ENCODE results near the gene CCDC149.

CCDC149 gene

GRCh38 chr4:24877868-24878635, 34.8 kb downstream of the CCDC149 start:
- TF ChIP-seq CTCF (IDR thresholded peaks at IDR 0.05; ENCODE audit: low read depth, low read length) (no peak), EZH2phosphoT487 (IDR thresholded peaks at IDR 0.05; ENCODE audit: low read depth) (no peak)
- H2AFZ ChIP-seq (ENCODE audit: low read depth, low read length): no peak overlapping the region
- H3K4me2 ChIP-seq (ENCODE audit: low read length): no peak overlapping the region
- no peaks in the 10 kb centered on the region for H3K4me1 ChIP-seq (ENCODE audit: low read length)
- no peaks in the 10 kb centered on the region for H3K27me3 ChIP-seq (ENCODE audit: low read depth, low read length)
- no peaks in the 10 kb centered on the region for H3K79me2 ChIP-seq (ENCODE audit: low read length)
- H3K9ac ChIP-seq (ENCODE audit: low read length): no peak overlapping the region
- H3K27ac ChIP-seq (ENCODE audit: low read length): no peak overlapping the region
- no peaks in the 10 kb centered on the region for H4K20me1 ChIP-seq (ENCODE audit: insufficient read depth, low read length)
- H3K36me3 ChIP-seq (replicated peaks; ENCODE audit: low read depth, low read length): no peaks in the 10 kb centered on the region
- no peaks in the 10 kb centered on the region for H3K9me3 ChIP-seq (ENCODE audit: insufficient read depth, low read length)
- H3K4me3 ChIP-seq (ENCODE audit: low read length): no peak overlapping the region

- no peak overlapping the region for H2AFZ ChIP-seq (ENCODE audit: low read depth, low read length)
- H3K4me3 ChIP-seq (ENCODE audit: low read length): no peak overlapping the region
- peaks cover 4% of the 10 kb centered on the region for H3K27me3 ChIP-seq (ENCODE audit: low read depth, low read length)
- H3K9me3 ChIP-seq (ENCODE audit: insufficient read depth, low read length): no peaks in the 10 kb centered on the region
- H3K4me2 ChIP-seq (ENCODE audit: low read length): no peak overlapping the region
- no peak for TF ChIP-seq EZH2phosphoT487 (IDR thresholded peaks at IDR 0.05; ENCODE audit: low read depth)
- no peak for TF ChIP-seq CTCF (IDR thresholded peaks at IDR 0.05; ENCODE audit: low read depth, low read length)
- no peaks in the 10 kb centered on the region for H3K79me2 ChIP-seq (ENCODE audit: low read length)
- no peak overlapping the region for H3K9ac ChIP-seq (ENCODE audit: low read length)
- H3K4me1 ChIP-seq (ENCODE audit: low read length): no peaks in the 10 kb centered on the region
- no peaks in the 10 kb centered on the region for H3K36me3 ChIP-seq (replicated peaks; ENCODE audit: low read depth, low read length)
- H4K20me1 ChIP-seq (ENCODE audit: insufficient read depth, low read length): no peaks in the 10 kb centered on the region
- no peak overlapping the region for H3K27ac ChIP-seq (ENCODE audit: low read length)
Measured at GRCh38 chr4:24876431-24876830, 36.4 kb downstream of the CCDC149 start.

DNA sequence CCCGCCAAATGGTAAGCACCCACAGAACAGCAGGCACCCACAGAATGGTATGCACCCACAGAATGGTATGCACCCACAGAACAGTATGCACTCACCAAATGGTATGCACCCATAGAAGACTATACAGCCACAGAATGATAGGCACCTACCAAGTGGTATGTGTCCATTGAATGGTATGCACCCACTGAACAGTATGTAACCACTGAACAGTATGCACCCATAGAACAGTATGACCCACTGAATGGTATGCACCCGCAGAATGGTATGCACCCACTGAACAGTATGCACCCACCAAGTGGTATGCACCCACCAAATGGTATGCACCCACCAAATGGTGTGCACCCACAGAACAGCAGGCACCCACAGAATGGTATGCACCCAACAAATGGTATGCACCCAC, 40.1 kb downstream of the CCDC149 start:
- Histone ChIP-seq H3K4me2 (ENCODE audit: low read length) (no peak overlapping the region), H3K9ac (ENCODE audit: low read length) (no peak overlapping the region), H3K4me3 (ENCODE audit: low read length) (no peak overlapping the region), H2AFZ (ENCODE audit: low read depth, low read length) (no peak overlapping the region), H3K4me1 (ENCODE audit: low read length) (no peaks in the 10 kb centered on the region), H3K9me3 (ENCODE audit: insufficient read depth, low read length) (no peaks in the 10 kb centered on the region), H3K36me3 (replicated peaks; ENCODE audit: low read depth, low read length) (no peaks in the 10 kb centered on the region), H4K20me1 (ENCODE audit: insufficient read depth, low read length) (no peaks in the 10 kb centered on the region), H3K79me2 (ENCODE audit: low read length) (no peaks in the 10 kb centered on the region), H3K27me3 (ENCODE audit: low read depth, low read length) (peaks cover 18% of the 10 kb centered on the region), H3K27ac (ENCODE audit: low read length) (no peak overlapping the region)
- TF ChIP-seq CTCF (IDR thresholded peaks at IDR 0.05; ENCODE audit: low read depth, low read length) (no peak), EZH2phosphoT487 (IDR thresholded peaks at IDR 0.05; ENCODE audit: low read depth) (no peak)

DNA sequence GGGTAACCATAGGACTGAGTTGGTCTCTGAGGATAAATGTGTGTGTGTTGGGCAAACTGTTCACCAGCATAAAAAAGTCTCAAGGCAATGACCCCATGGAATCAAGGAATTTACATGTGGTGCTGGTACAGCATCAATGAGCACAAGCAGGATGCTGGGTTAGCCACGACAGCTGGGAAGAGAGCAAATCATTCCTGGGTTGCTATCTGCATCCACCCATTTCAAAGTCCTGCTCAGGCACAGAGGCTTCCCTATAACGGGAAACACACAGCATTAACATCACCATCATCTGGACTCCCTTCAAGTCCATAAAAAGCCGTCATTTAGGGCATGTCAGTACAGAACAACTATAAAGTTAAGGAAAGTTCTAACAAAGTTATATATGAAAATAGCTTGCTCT, 41.6 kb downstream of the CCDC149 start:
- no peak overlapping the region for H3K4me2 ChIP-seq (ENCODE audit: low read length)
- H3K4me1 ChIP-seq (ENCODE audit: low read length): no peaks in the 10 kb centered on the region
- H3K27ac ChIP-seq (ENCODE audit: low read length): no peak overlapping the region
- H3K36me3 ChIP-seq (replicated peaks; ENCODE audit: low read depth, low read length): no peaks in the 10 kb centered on the region
- no peaks in the 10 kb centered on the region for H4K20me1 ChIP-seq (ENCODE audit: insufficient read depth, low read length)
- H2AFZ ChIP-seq (ENCODE audit: low read depth, low read length): no peak overlapping the region
- peaks cover 18% of the 10 kb centered on the region for H3K27me3 ChIP-seq (ENCODE audit: low read depth, low read length)
- no peak overlapping the region for H3K4me3 ChIP-seq (ENCODE audit: low read length)
- TF ChIP-seq EZH2phosphoT487 (IDR thresholded peaks at IDR 0.05; ENCODE audit: low read depth) (no peak), CTCF (IDR thresholded peaks at IDR 0.05; ENCODE audit: low read depth, low read length) (no peak)
- no peaks in the 10 kb centered on the region for H3K9me3 ChIP-seq (ENCODE audit: insufficient read depth, low read length)
- H3K79me2 ChIP-seq (ENCODE audit: low read length): no peaks in the 10 kb centered on the region
- H3K9ac ChIP-seq (ENCODE audit: low read length): no peak overlapping the region
